Liver (tissue), 9 donors: Measurements from ENCODE around the gene DDX52. TPM values are rescaled to one million over a fixed set of nuclear protein-coding genes. Genes with fewer than 3 reads are reported as not detected.
A peak's percentile ranks its signal among the peaks of the same experiment; 100 is the strongest.

Source experiments
- DNase-seq: peaks from one replicate; pipeline ENCODE4 v3.0.0-alpha.2; 2017; ENCODE audit warnings: low spot score
- H3K27ac ChIP-seq, 2 donors: one replicate each; pipeline ENCODE4 v1.7.0; 2013; ENCODE audit warnings: inconsistent platforms in 2 of 2, low read length in 2 of 2, control low read depth in 1 of 2, low read depth in 1 of 2, mild to moderate bottlenecking in 1 of 2
- H3K27me3 ChIP-seq, 4 donors: one replicate each; pipeline versions ENCODE4 v1.6.1 to v1.7.0; 2013; ENCODE audit warnings: low read length in 3 of 4, inconsistent platforms in 1 of 4, mild to moderate bottlenecking in 1 of 4, moderate library complexity in 1 of 4; ENCODE audit not compliant: control insufficient read depth in 4 of 4, insufficient read depth in 4 of 4
- H3K36me3 ChIP-seq, 4 donors: one replicate each; pipeline versions ENCODE4 v1.6.1 to v1.7.0; 2013; ENCODE audit warnings: low read length in 3 of 4, mild to moderate bottlenecking in 3 of 4, low read depth in 1 of 4, moderate library complexity in 1 of 4; ENCODE audit not compliant: control insufficient read depth in 4 of 4, insufficient read depth in 3 of 4
- H3K4me1 ChIP-seq, 4 donors: one replicate each; pipeline versions ENCODE4 v1.6.1 to v1.7.0; 2013; ENCODE audit warnings: low read length in 3 of 4, mild to moderate bottlenecking in 3 of 4, moderate library complexity in 1 of 4; ENCODE audit not compliant: control insufficient read depth in 4 of 4, insufficient read depth in 4 of 4
- H3K4me3 ChIP-seq, 3 donors: one replicate each; pipeline versions ENCODE4 v1.6.1 to v1.7.0; 2013; ENCODE audit warnings: low read length in 3 of 3, control low read depth in 1 of 3, low read depth in 1 of 3, mild to moderate bottlenecking in 1 of 3
- H3K9ac ChIP-seq, 2 donors: one replicate each; pipeline ENCODE4 v1.7.0; 2013; ENCODE audit warnings: low read length in 2 of 2, mild to moderate bottlenecking in 2 of 2, moderate library complexity in 2 of 2, control low read depth in 1 of 2, low read depth in 1 of 2
- H3K9me3 ChIP-seq, 4 donors: one replicate each; pipeline versions ENCODE4 v1.6.1 to v1.7.0; 2013; ENCODE audit warnings: low read length in 3 of 4; ENCODE audit not compliant: control insufficient read depth in 4 of 4
- CTCF ChIP-seq: fragments of 150-350 bp; IDR thresholded peaks from 2 replicates; pipeline ENCODE4 v1.5.1; 2017; ENCODE audit warnings: improper control_type of control experiment, low read depth, low read length; ENCODE audit not compliant: missing input control
- EGR1 ChIP-seq, 2 donors: IDR thresholded peaks; 2 replicates each; pipeline ENCODE4 v1.6.1; 2016 to 2018; ENCODE audit warnings: antibody characterized with exemption in 2 of 2, low read depth in 2 of 2
- FOXA1 ChIP-seq: IDR thresholded peaks from 2 replicates; pipeline ENCODE4 v1.6.1; 2016; ENCODE audit warnings: antibody characterized with exemption
- FOXA2 ChIP-seq: IDR thresholded peaks from 2 replicates; pipeline ENCODE4 v1.6.1; 2016; ENCODE audit warnings: antibody characterized with exemption
- GABPA ChIP-seq, 2 donors: IDR thresholded peaks in 1 of 2; conservative IDR thresholded peaks in 1 of 2; 2 replicates each; pipeline ENCODE4 v1.6.1; 2016; ENCODE audit warnings: antibody characterized with exemption in 2 of 2, mild to moderate bottlenecking in 1 of 2, moderate library complexity in 1 of 2
- HNF4A ChIP-seq, 2 donors: conservative IDR thresholded peaks; 2 replicates each; pipeline ENCODE4 v1.6.1; 2016; ENCODE audit warnings: antibody characterized with exemption in 2 of 2, mild to moderate bottlenecking in 2 of 2
- HNF4G ChIP-seq: IDR thresholded peaks from 2 replicates; pipeline ENCODE4 v1.6.1; 2016; ENCODE audit warnings: antibody characterized with exemption
- JUND ChIP-seq, 2 donors: IDR thresholded peaks; 2 replicates each; pipeline ENCODE4 v1.6.1; 2016; ENCODE audit warnings: antibody characterized with exemption in 2 of 2
- MAX ChIP-seq: IDR thresholded peaks from 2 replicates; pipeline ENCODE4 v1.6.1; 2016; ENCODE audit warnings: antibody characterized with exemption
- RAD21 ChIP-seq, 2 donors: IDR thresholded peaks; 2 replicates each; pipeline ENCODE4 v1.6.1; 2016; ENCODE audit warnings: antibody characterized with exemption in 2 of 2, mild to moderate bottlenecking in 2 of 2
- REST ChIP-seq: IDR thresholded peaks from 2 replicates; pipeline ENCODE4 v1.6.1; 2016; ENCODE audit warnings: antibody characterized with exemption, mild to moderate bottlenecking
- RXRA ChIP-seq, 2 donors: IDR thresholded peaks; 2 replicates each; pipeline ENCODE4 v1.6.1; 2017 to 2018; ENCODE audit warnings: antibody characterized with exemption in 2 of 2, mild to moderate bottlenecking in 1 of 2
- TAF1 ChIP-seq: conservative IDR thresholded peaks from 2 replicates; pipeline ENCODE4 v1.6.1; 2016; ENCODE audit warnings: antibody characterized with exemption, mild to moderate bottlenecking
- WGBS: extraction: QIAGEN DNeasy Blood & Tissue Kit; methylation state at CpG from one replicate; pipeline ENCODE4 v1.1.7; 2013; 5-methylcytosine and 5-hydroxymethylcytosine counted together
- polyA plus RNA-seq, 2 donors: library from polyadenylated mRNA; stranded (reverse) in 1 of 2; unstranded in 1 of 2; fragments of 200-250 nt in 1 of 2; fragments of >200 nt in 1 of 2; fragmentation: Nextera tagmentation in 1 of 2; extraction: Ambion mirVana in 1 of 2; gene quantifications; one replicate each; pipeline versions ENCODE4 v1.2.1 to v1.2.3, GENCODE V29; 2013 to 2015
- total RNA-seq, 2 donors: library from RNA; depleted of rRNA; stranded (reverse); fragments of >200 nt; gene quantifications; one replicate each; pipeline ENCODE4 v1.2.3, GENCODE V29; 2014
- donor health status: healthy.
- donor health status: healthy.
- donor health status: healthy.
- donor health status: healthy.
- donor health status: healthy.

Gene DDX52
- total and polyA plus RNA-seq, 4 donors: 4.6 to 14.1 (median 11.6) TPM

- TF ChIP-seq JUND (IDR thresholded peaks at IDR 0.05): no peak
- TF ChIP-seq EGR1 (IDR thresholded peaks at IDR 0.05; ENCODE audit: low read depth in 2 of 2): no peak
- no peak for TF ChIP-seq MAX
Measured at GRCh38 chr17:37651849-37652248, 8.6 kb upstream of the DDX52 start (continued).

GRCh38 chr17:37650419-37651003, 7.3 kb upstream of the DDX52 start:
- DNase-seq: no peak
- 29% methylated on average over 6 of the region's 6 CpGs for WGBS

More at GRCh38 chr17:37650419-37651003, 7.3 kb upstream of the DDX52 start:
- TF ChIP-seq HNF4G (no peak), GABPA (IDR thresholded peaks at IDR 0.05 in 1 of 2, conservative IDR thresholded peaks at IDR 0.05 in 1 of 2) (no peak), TAF1 (no peak), REST (no peak), MAX (no peak), RXRA (IDR thresholded peaks at IDR 0.05) (peak; percentile 24 to 51), CTCF (peak; percentile 69), HNF4A (conservative IDR thresholded peaks at IDR 0.05) (peak; percentile 32 to 58), FOXA1 (no peak), RAD21 (IDR thresholded peaks at IDR 0.05) (peak; percentile 88 to 89), FOXA2 (peak; percentile 31)
- Histone ChIP-seq H3K9me3 (no peaks in the 10 kb centered on the region), H3K4me1 (peaks cover 0 to 10% (median 1%) of the 10 kb centered on the region in 4 donors), H3K9ac (no peak overlapping the region), H3K27ac (no peak overlapping the region), H3K36me3 (no peaks in the 10 kb centered on the region), H3K27me3 (no peaks in the 10 kb centered on the region), H3K4me3 (no peak overlapping the region)
